Vagina (tissue), 2 donors: ENCODE data around the gene BTNL9.

Experiments used
- CTCF ChIP-seq, 3 experiments: fragments of 450-650 bp in 2 of 3; fragments of 200-600 bp in 1 of 3; sonication (generic) in 1 of 3; IDR thresholded peaks; one replicate each; pipeline ENCODE4 v1.5.1; 2017 to 2019; ENCODE audit warnings: antibody characterized with exemption in 3 of 3, mild to moderate bottlenecking in 2 of 3, moderate library complexity in 2 of 3
- POLR2A ChIP-seq, 2 donors: fragments of 450-650 bp; IDR thresholded peaks; one replicate each; pipeline ENCODE4 v1.6.1; 2017; ENCODE audit warnings: antibody characterized with exemption in 2 of 2, mild to moderate bottlenecking in 2 of 2, moderate library complexity in 2 of 2
- POLR2AphosphoS5 ChIP-seq, 2 donors: sonication (generic); formaldehyde crosslinking; IDR thresholded peaks; one replicate each; pipeline ENCODE4 v1.9.0; 2017; ENCODE audit warnings: antibody characterized with exemption in 2 of 2, mild to moderate bottlenecking in 2 of 2, low read depth in 1 of 2; ENCODE audit not compliant: insufficient read depth in 1 of 2

- TF ChIP-seq CTCF (IDR thresholded peaks at IDR 0.05) (no peak), POLR2AphosphoS5 (IDR thresholded peaks at IDR 0.05; ENCODE audit: insufficient read depth in 1 of 2, low read depth in 1 of 2) (no peak), POLR2A (IDR thresholded peaks at IDR 0.05) (no peak)
Observed at GRCh38 chr5:181076920-181077319, 36.9 kb downstream of the BTNL9 start.
